ENCODE measurements around the gene CTNNBL1.

CTNNBL1 gene

DNA sequence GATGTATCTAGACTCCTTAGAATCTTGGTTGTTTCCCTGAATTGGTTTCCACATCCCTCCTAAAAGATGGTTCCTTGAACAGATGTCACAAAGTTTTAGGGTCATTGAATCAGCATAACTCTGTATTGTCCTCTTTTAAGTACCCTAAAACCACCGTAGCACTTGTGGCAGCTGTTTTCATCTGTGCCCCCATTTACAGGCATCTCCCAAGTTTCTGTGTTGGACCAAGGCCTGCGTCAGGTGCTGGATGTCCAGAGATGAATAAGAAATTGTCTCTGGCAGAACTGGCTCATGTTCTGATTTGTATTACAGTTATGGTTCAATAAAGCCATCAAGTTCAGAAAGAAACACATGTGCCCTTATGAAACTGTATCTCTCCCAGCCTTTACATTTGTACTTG is 48.3 kb downstream of the CTNNBL1 start:
- DNase-seq (ENCODE audit: low spot score), result no peak

DNA sequence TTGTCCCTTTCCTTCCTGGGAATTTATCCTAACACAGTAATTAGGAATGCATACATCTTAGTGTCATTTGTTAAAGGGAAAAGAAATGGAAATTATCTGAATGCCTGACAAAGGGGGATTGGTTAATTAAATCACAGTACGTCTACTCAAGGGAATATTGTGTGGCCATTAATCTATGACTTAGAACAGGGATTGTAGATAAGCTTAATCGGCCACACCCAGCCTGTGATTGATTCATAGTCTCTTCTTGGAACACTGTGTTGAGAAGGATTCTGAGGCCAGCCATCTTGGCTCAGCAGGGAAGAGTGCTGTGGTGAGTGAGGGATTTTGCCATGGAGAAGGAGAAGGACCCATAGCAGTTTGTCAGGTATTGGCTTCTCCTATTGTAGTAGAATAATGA is 50.5 kb downstream of the CTNNBL1 start:
- DNase-seq (ENCODE audit: low spot score), result no peak

DNA sequence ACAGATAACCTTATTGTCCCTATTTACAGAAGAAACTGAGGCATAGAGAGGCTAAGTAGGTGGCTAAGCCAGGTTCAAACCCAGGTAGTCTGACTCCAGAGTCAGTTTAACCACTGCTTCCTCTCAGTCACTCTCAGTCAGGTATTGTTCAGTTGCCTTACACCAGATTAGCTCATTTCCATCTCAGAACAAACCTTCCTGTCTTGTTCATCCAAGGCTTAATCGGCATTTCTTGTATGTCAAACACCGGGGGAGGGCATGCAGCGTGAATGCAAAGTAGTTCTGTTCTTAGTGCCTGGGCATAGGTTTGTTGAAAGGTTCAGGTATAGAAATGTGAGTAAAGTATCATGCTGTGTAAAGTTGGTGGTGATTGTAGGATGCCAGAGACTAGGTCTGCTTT is 51.7 kb downstream of the CTNNBL1 start:
- DNase-seq (ENCODE audit: low spot score), result no peak

DNA sequence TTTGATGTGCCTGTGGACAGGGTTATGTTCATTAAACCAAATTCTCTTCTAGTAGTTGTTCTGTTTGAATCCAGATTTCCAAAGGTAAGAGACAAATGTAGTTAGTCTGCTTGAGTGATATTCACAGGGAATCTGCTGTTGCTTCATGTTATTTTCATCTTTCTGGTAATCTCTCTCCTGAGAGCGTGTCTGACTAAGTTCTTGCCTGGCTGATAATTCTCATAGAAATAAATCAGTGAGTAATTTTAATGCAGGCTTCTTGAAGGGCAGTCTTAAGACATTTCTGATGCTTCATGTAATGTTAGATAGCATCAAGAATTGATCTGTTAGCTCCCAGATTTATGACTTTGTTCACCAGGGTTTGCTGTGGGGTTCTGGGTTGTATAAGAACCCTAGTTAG is 54.2 kb downstream of the CTNNBL1 start:
- no peak for DNase-seq (ENCODE audit: low spot score)

DNA sequence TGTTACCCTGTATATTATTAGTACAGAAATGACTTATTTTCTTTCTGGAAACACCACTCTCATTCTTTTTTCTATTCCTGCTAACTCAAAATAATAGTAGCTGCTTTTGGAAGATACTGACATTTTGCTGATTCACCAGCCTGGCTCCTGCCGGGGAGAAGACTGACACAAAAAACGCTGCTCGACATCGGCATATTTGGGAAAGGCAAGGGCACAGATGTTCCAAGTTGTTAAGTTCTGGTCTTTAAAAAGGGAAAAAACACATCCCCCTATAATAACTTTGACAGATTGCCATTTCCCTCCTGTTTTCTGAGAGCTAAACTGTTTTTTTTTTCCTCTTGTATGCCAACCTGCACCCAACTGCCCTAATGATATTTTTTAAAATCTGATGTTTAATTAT is 55.4 kb downstream of the CTNNBL1 start:
- DNase-seq (ENCODE audit: low spot score), result no peak

DNA sequence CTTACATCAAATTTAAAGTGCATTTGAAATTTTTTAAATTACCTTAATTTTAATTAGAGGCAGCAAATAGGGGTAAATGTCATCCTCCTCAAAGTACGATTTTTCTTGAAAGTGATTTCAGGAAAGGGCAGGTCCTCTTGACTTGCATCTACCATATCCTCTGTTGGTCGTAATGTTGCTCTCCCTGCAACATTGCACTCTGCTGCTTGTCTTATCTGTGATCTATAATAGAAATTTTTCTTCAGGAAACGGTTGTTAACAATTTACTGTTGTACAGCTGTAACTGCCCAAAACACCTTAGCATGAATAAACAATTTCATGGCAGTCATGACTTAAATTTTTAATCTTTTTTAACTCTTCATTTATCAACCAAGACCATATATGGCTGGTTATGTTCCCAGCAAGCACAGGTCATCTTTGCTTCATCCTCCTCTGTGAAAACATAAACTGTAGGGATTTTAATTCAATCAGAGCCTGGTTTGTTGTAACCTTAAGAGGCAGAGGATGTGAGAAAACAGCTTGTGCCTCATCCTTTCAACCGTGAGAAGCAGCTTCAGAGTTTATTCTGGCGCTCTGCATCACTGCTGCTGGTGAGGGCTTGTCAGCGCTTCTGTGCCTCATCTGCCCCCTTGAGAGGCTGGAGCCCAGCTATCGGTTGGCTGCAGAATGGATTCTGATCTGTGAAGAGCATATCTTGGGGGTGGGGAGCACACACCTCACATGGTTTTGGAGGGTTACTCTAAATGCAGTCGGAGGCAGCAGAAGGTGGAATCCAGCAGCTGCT is 56.0 kb downstream of the CTNNBL1 start:
- DNase-seq (ENCODE audit: low spot score), result no peak

DNA sequence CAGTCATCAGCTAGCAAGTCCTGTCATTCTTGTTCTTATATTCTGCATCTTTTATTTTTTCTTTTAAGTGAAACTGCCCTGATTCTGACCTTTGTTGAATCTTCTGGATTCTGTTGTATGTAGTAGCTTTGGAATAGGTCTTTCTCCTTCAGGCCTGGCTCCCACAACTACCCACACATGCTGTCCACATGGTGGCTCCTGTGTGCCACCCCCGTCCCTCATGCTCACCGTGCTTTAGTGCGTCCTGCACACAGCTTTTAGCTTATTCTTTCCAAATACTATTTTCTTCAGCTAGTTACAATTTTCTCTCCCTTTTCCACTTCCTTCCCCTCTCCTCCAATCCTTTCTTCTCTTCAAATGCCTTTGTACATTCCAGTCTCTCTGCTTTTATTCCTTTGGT is 61.8 kb downstream of the CTNNBL1 start:
- peak; percentile 33 for DNase-seq (ENCODE audit: low spot score)

DNA sequence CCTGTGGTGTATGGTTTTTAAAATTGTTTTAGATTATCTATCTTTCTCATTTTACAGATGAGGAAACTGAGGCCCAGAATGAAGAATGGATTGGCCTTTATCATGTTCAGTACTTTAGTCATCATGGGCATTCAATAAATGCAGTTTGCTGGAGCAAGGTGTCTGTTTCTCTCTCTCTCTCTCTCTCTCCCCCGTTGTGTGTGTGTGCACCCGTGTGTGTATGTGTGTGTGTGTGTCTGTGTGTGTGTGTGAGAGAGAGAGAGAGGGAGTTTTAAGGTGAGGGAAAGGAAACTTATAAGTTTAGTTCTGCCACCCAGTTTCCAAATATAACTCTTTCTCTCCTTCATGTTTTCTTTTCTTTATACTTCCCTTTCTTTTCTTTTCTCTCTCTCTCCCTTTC is 62.4 kb downstream of the CTNNBL1 start:
- no peak for DNase-seq (ENCODE audit: low spot score)

DNA sequence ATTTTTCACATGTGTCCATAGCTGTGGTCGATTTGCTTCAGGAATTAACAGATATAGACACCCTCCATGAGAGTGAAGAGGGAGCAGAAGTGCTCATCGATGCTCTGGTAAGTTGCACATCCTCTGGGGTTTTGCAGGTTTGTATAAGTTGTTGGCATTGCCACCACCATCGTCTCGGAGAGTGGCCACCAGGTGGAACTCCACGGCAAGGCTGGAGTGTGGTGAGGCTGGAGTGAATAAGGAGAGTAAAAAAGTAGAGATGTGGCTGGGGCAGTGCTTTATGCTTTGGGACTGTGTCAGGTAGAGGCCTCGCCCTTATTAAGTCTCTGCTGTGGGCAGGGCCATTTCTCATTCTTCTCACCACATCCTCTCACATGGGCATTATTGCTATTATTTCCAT is 63.7 kb downstream of the CTNNBL1 start:
- no peak for DNase-seq (ENCODE audit: low spot score)

DNA sequence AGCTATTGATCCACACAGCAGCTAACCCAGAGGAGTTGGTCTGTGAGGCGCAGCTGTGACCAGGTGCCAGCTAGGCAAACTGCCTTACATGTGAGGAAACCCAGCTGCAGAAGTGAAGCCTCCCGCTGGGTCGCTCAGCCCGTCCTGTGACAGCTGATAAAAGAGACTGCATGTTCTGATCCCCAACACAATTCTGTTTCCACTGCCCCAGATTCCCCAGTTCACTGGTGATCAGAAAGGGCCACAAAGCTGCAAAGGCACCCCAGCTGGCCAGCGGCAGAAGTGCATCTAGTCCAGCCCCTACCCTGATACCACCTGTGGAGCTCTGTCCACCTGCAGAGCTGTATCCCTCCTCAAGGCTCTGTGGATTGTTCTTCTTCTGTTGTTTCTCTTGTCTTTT is 64.5 kb downstream of the CTNNBL1 start:
- DNase-seq (ENCODE audit: low spot score), result no peak

DNA sequence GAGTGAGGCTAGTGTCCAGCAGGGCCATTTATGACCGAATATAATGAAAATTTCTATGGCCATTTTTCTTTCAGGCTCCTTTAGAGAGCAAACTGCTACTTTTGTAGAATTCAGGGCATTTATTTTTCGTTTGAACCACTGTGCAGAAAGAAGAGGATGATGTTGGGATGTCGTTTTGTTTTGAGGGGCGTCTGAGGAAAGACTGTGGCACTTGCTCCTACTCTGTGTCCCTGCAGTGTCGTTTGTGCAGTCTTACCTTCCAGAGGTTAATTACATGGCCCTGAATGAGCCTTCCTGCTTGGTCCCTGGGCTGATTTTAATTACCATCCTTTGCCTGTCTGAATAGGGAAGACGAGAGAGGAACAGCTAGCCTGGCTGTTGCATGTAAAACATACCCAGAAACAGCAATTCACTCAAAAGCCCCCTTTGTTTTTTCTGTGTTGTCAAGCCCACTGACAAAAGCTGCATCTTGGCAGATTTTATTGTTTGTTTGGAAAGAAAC is 65.3 kb downstream of the CTNNBL1 start:
- no peak for DNase-seq (ENCODE audit: low spot score)

DNA sequence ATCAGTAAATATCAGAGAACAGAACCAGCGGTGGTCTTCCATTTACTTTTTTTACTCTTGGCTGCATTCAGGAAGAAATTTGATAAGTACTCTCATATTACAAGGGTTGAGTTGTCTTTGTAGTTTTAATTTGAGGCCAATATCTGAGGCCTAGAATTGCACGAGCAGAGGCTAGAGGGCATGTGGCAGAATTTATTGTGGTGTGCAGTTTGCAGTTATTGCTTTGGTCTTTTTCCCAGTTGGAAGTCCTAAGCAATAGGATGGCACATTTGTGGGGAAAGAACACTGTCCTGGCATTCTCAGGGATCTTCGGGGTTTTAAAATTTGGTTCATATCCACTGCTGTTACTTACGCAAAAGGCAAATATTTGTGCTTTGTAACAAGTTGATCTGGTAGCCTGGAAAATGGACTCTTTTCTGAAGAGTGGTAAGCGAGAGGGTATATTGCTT is 66.0 kb downstream of the CTNNBL1 start:
- no peak for DNase-seq (ENCODE audit: low spot score)

DNA sequence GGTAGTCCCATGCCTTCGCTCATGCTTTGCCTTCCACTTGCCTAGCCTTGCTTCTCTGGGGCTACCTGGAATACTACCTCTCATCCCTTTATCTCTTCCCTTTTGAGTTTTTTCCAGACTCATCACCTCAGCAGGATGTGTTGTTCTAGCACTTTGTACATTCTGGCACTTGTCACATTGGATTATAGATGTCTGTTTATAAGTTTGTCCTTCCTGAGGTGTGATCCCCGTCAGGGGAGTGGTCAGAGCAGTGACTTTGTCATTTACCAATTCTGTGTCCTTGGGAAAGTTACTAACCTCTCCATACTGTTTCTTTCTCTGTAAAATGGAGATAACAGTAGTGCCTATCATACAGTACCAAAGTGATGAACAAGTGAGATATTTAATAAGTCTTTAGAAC is 66.5 kb downstream of the CTNNBL1 start:
- DNase-seq (ENCODE audit: low spot score), result no peak

DNA sequence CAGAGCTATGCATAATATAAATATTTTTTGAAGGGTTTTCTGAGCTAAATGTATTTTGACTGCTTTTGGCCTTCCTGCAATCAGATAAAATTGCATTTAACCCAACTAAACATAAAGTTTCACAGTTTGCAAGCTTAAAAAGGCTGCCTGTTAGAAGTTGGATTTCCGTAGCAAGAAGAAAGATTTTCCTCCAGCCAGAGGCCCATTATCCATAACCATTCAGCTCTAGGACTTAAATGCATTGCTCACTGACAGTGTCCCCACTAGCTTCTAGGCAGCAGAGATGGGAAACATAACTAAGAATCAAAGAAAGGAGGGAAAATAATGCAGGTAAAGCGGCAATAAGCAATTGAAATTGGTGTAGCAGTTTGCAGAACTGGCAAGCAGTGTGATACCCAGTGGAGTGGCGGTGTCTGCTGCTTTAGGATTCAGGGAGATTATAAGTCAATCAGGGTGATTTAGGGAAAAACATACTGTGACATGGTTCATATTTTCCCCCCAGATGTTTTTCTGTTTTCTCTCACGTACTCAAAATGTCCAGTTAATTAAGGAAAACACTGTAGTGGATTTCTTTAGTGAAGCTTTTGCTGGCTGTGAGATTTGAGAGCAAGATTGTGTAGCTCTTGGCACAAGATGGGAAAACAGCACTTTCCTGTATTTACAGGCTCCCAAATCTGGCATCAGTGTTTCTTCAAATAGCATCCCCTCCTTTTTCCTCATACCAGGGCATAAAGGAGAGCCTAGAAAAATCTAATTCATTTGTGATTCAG is 69.1 kb downstream of the CTNNBL1 start:
- no peak for DNase-seq (ENCODE audit: low spot score)

DNA sequence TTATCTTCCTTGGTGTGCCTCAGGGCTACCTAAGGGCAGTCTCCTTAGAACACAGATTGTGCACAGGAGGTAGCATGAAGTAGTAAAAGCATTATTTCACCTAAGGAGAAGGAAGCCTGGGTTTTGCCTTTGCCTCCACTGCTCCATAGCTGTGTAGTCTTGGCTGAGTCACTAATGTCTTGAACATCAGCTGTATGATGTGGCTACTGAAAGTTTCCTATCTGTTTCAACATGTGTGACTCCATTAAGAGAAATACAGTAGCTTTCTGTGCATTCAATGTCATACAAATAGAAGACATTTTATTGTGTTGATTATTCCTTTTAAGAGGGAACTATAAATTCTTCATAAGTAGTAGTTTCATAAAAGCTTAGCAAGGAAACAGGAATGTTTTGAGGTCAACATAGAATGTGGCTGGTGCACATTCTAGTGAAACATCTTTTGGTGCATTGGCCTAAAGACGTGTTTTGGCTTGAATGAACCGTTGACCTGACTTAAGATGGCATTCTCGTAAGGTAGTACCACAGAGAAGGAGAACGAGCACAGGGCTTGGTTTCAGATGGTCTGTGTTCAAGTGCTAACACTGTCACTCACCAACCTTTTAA is 70.6 kb downstream of the CTNNBL1 start:
- no peak for DNase-seq (ENCODE audit: low spot score)

DNA sequence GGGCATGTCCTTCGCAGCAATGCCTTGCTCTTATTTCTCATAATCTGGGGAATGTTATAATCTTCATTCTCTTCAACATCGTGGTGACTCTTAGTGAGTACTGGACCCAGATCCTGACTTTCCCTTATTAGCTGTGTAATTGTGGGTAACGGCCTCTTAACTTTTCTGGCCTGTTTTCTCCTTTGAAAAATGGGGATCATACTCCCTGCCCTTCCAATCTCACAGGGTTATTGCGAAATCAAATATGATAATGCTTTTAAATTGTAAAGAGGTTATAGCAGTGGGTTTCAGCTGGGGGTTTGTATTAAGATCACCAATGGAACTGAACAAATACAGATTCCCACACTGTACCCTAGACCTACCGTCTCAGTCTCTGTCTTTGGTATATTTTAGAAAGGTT is 77.1 kb downstream of the CTNNBL1 start:
- no peak for DNase-seq (ENCODE audit: low spot score)

DNA sequence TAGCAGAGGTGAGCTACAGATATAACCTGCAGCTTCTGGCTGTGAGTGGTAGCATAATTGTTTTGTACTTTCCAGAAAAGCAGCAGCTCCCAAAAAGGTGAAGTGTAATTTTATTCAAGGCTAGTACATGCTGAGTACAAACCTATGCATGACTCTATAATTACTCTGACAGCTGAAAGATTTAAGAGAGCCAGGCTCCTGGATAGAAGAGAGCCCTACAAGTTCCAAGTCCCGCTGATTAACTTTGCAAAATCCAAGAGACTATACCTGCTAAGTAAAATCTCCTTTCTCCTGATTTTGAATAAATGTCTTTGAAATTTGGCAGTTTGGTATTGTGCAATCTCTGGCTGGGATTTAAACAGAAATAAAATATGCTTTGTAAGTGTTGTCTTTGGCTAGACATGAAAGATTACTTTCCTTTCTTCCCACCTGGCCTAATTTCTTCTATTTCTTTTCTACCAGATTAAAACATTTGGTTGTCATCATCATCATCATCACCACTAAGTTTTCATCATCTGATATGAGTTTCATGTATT is 79.5 kb downstream of the CTNNBL1 start:
- DNase-seq (ENCODE audit: low spot score), result no peak

DNA sequence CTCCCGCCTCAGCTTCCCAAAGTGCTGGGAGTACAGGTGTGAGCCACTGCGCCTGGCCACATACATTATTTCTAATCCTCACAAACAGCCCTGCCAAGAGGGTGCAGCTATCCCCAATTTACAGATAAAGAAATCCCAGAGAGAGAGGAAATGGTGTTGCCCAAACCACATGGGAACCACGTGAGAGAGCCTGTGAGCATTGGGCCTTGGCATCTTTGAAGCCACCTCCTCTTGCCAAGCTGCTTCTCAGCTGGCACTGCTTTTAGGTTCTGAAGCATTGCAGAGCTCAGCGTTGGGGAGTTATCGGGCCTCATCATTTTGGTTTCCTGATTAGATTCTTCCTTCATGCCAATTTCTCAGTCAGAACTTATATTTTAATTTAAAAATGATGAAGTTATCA is 80.3 kb downstream of the CTNNBL1 start:
- no peak for DNase-seq (ENCODE audit: low spot score)

DNA sequence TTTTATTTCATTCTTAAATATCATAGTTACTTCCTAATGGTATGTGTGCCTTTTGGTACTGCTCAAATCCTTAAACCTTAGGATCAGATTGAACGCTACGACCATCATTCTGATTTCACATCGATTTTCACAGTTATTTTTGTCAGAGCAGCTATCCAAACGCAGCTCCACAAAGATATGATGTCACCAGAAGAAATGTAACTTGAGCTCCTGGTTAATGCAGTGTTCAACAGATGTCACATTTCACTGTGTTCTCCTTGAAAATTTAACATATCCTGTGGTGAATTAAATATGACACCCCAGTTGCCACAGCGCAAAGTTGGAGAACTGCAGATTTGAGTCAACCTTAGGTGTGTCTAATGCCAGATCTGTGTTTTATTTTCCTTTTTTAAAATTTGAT is 81.4 kb downstream of the CTNNBL1 start:
- no peak for DNase-seq (ENCODE audit: low spot score)

DNA sequence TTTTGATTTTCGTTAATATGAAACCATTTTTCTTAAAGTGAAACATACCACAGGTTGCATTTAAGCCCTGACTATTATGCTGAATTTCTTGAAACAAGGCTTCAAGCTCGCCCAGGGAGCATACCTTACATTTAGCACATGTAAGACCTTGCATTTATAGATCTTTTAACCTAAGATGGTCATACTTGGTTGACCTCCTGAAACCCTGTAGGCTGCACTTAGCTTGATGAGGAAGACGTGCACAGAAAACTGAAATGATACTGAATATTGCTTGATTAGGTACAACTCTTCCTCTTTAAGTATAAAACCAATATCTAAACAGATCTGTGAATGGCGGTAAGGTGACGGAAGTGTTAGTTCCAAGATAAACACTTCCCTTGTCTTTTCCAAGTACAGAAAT is 82.2 kb downstream of the CTNNBL1 start:
- no peak for DNase-seq (ENCODE audit: low spot score)

DNA sequence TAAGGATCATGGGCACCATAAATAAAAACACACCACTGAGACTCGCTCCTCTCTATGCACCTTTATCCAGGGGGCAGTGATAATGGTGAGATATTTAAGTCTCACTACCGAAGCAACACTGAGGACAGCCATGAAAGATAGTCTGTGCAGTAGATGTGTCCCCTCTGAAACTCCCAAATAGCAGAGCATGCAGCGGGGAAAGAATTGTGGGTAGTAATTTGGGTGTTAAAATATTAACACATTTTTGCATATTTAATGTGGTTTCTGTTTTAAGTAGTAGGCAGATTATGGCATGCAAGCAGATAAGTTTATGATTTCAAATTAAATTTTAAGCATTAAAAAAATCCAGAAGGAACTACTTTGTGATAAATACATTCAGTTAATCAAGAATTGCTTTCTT is 82.7 kb downstream of the CTNNBL1 start:
- no peak for DNase-seq (ENCODE audit: low spot score)

DNA sequence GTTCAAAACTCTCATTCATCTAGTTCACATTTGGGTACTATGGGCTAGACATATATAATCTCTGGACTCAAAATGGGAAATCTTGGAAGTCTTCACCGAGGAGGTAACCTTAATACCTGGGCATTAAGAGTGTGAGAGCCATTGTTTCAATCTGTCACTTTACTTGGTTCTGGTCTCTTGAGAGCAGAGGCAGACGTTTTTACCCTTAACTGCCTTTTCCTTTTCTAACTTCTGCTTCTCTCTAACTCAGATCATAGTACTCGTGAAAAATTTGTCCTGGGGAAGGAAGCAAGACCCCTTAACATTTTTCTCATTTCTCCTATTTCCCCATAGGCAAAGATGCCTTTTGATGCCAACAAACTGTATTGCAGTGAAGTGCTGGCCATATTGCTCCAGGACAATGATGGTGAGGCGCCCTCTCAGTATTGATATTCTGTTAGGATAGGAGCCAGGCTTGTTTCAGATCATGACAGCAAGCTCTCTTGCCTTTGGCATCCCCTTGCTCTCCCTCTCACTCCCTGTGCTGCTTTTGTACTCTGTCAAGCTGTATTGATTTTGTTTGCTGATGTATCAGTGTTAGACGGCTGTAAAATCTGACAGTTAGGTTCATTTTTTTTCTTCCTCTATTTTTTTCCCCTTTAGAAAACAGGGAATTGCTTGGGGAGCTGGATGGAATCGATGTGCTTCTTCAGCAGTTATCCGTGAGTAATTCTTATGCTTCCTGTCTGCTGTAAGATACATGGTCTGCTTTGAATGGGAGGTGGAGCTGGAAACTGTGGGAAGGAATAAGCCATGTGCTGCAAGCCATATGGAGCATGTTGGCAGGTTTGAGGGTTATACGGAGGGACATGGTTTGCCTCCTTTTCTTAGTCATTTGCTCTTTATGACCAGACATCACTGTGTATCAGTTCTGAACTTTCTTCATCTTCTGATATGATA is 83.5 kb downstream of the CTNNBL1 start:
- DNase-seq (ENCODE audit: low spot score), result peak; percentile 70

Measured in cerebellar cortex (tissue), 1 donor.